OCI-LY1 (cell line): Measurements from ENCODE around the gene TOMM7.

Source experiments
- CTCF ChIP-seq: fragments of 200-600 bp; sonication (generic), shearing (Covaris generic); IDR thresholded peaks from 2 replicates; pipeline ENCODE4 v1.5.1; 2017; ENCODE audit warnings: mild to moderate bottlenecking, antibody characterized with exemption, low read length, moderate library complexity, mixed read lengths
- EZH2 ChIP-seq: fragments of 200-600 bp; sonication (generic), shearing (Covaris generic); IDR thresholded peaks from 2 replicates; pipeline ENCODE4 v1.8.0; 2017; ENCODE audit warnings: borderline replicate concordance, mixed run types, mild to moderate bottlenecking, antibody characterized with exemption, low read length, moderate library complexity, mixed read lengths

GRCh38 chr7:22853138-22853537 is 30.5 kb upstream of the TOMM7 start:
- no peak for TF ChIP-seq CTCF
- no peak for TF ChIP-seq EZH2
